Ramos (cell line): ENCODE data around the gene NRP2.

ENCODE experiments used
- in situ Hi-C: fragments of 300-500 bp; cut with MboI; formaldehyde crosslinking; loops from one replicate; pipeline ENCODE4 v1.14.3; 2022; ENCODE audit warnings: low sequenced_read_pairs; ENCODE audit not compliant: unreplicated experiment

NRP2 gene

DNA sequence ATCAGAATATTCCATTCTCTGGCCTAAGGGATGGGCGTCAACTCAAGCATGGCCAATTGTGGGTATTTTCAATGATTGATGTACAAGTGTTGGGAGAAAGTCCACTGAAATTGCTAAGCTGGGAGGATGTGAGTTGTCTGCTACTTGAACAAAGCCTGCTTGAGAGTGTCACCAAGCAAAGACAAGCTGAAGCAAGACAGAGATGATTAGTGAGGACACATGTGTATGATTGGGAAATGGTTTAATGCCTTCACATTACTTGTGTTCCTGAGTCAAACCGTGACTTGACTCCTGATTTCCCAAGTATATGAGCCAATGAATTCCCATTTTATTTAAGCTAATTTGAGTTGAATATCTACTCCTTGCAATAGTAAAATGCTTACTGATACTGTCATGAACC lies 23.7 kb upstream of the NRP2 start:
- in situ Hi-C loops: no loop called here

DNA sequence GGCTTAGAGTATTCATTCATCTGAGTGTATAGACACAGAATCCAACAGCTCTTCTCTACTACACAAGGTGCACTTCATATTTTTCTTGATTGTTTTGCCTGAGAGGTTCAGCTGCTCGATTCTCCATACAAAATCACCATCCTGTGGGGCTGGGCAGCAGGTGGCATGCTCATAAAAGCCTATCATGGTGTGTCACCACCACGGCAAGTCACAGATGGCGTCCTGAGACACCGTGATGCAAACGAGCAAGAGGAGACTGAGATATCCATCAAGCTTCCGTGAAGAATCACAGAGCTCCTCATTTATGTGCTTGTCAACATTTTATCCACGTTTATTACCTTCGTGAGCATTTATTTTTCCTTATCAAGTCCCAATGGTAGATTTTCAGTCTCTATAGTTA lies 22.4 kb upstream of the NRP2 start:
- in situ Hi-C loops: no loop called here

GRCh38 chr2:205660521-205661124 lies 21.7 kb upstream of the NRP2 start:
- in situ Hi-C loops: no loop called here

DNA sequence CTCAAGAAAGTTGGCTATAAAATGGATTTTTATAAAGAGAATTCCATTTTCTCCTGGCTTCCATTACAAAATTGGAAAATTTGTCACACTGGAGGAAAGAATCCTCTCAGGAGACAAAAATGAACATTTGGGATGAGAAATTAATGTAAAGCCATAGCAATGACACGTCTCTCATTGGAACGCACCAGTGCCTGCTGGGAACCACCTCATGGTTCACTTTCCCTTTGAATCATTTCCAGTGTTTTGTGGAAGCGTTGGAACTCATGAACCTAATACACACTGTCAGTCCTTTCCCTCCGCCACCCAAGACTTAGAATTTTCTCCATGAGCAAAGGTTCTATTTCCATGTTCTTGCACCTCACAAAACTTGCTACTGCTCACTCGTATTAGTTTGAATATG lies 21.0 kb upstream of the NRP2 start:
- in situ Hi-C loops: no loop called here

DNA sequence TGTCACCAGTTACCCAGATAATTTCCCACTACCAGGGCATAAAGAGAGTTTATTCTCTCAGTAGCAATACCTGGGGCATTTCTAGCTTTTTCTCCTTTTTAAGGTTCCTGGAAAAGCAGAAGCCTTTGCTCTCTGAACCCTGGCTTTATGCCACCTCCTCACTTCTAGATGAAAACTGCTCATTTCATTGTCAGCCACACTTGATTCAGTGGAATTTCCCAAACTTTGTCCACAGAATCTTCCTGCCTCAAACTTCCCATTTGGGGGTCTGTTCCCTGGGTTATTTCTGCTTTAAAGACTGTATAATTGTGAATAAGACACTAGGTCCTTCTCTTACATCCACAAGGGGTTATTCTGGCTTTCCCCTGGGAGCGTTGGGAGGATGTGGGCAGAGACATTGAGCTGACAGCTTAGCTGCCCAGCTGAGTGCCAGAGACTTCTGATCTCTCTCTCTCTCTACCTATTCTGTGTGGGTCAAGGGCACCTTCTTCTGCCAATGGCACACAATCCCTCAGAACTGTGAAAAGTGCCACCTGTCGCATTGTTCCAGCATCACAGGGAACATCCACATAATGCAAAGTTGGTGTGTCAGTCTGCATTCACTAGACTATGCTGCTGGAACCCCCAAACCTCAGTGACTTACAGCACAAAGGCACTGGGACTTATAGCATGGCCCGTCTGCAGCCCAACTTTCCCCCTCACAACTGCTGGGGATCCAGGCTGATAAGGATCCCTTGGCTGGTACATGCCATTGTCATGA lies 19.9 kb upstream of the NRP2 start:
- in situ Hi-C loops: no loop called here

GRCh38 chr2:205665791-205666190 lies 16.5 kb upstream of the NRP2 start:
- in situ Hi-C loops: no loop called here

- in situ Hi-C loops: no loop called here
These were observed 12.0 kb upstream of the NRP2 start for GRCh38 chr2:205670292-205670691.

- in situ Hi-C loops: no loop called here
These were observed 9.0 kb upstream of the NRP2 start for GRCh38 chr2:205673312-205673711.

DNA sequence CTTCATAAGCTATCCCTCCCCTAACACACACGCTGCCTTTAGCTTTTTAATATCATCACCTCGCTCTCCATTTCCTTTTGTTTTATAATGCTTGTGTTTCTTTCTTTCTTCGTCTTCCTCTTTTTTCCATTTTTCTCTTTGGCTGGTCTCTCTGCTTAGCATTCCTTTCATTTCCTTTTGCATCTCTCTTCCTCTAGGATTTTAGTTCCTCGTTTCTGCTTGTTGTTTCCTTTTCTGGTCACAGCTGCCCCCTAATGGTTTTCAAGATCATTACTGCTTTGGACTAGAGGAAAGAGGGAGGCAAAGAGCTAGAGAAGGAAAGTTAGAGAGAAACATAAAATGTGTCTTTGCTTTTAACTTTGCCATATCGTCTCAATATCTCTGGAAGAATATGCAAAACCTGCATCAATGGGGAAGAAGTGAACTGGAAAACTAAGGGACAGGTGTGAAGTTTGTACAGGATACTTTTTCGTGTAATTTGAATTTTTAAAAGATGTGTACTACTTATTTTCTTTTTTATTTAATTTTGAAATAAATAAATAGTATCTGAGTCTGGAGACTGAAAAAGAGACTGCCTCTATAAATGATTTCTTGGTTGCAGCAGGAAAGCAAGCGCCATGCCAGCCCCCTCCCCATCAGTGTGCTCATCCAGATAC lies 6.3 kb upstream of the NRP2 start:
- in situ Hi-C loops: no loop called here

DNA sequence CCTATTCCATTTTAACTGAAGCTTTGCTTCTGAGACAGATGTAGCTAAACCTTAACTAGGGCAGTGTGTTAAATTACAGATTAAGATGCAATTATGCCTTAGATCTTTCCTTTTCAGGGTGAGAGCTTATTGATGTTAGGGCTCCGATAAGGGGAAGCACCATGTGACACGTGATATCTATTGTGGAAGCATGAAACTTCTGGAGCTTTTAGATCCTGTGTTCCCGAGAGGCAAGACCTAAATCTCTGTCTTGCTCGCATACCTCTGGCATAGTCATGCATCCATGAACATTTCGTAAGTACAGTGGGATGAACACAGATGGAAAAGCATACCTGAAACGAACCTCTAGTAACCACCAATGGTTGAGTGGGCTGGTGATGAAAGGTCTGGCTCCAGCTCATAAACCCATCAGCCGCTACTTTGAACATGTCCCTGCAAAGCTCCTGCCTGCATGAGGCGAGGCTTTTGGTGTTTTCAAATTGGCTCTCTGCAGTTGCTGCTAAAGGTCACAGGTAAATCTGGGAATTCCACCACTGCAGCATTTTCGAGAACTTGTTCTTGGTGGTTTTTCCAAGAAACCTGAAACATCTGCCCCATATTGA lies 3.7 kb upstream of the NRP2 start:
- in situ Hi-C loops: no loop called here

GRCh38 chr2:205679410-205680009 lies 2.8 kb upstream of the NRP2 start:
- in situ Hi-C loops: no loop called here

DNA sequence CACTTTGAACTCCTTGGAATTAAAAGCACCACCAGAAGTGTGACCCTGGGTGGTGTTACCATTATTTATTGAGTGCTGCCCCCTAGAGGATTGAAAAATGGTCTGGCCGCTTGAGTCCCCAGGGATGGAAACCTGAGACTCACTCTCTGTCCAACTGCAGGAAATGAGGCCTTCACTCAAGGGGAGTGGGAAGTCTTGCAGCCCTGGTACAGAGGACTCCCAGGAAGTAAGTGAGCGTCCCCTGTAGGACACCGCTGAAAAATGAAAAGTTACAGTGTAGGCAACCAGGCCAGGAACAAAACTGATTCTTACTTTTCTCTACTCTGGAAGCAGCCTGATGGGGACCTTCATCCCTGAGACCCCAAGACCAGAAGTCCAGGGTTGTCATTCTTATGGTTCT lies 2.2 kb upstream of the NRP2 start:
- in situ Hi-C loops: no loop called here

DNA sequence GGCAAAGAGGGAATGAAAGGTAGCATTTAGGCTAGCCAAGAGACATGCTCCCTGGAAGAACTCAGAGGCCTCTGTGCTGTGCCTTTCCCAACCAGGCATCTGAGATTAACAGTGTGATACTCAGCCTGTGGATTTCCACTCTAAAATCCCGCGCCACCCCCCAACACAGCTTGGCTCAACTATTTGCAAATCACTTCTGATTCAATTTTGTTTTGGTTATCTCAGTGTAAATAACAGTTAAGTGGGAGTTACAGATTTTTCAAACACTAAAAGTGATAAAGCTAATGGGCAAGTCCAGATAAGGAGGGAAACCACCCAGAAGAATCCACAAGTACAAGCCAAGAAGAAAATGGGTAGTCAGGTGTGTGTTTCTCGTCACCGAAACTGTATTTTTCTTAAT lies 1.4 kb upstream of the NRP2 start:
- in situ Hi-C loops: no loop called here

- in situ Hi-C loops: no loop called here
These were observed 681 bp upstream of the NRP2 start for GRCh38 chr2:205681401-205682238.

- in situ Hi-C loops: no loop called here
These were observed 735 bp downstream of the NRP2 start for GRCh38 chr2:205682971-205683501.

- in situ Hi-C loops: no loop called here
These were observed 1.4 kb downstream of the NRP2 start for GRCh38 chr2:205683502-205684367.

DNA sequence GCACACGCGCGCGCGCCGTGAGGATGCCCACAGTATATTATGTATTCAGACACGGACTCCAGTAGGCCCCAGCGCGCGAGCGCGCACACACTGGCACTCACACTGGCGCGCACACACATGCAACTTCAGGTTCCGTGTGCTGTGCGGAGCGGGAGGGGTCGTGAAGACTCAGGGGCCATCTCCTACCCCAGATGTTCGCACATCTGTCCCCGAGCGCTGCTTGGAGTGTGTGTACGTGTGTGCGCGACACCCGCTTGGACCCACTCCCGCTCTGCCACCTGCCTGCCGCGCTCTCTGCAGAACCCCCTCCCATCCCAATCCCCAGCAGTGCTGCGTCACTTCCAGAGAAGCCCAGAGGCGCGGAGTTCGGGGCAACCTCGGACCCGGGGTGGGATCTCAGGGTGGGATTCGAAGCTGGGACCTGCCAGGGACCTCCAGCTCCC lies 2.6 kb downstream of the NRP2 start:
- in situ Hi-C loops: no loop called here

DNA sequence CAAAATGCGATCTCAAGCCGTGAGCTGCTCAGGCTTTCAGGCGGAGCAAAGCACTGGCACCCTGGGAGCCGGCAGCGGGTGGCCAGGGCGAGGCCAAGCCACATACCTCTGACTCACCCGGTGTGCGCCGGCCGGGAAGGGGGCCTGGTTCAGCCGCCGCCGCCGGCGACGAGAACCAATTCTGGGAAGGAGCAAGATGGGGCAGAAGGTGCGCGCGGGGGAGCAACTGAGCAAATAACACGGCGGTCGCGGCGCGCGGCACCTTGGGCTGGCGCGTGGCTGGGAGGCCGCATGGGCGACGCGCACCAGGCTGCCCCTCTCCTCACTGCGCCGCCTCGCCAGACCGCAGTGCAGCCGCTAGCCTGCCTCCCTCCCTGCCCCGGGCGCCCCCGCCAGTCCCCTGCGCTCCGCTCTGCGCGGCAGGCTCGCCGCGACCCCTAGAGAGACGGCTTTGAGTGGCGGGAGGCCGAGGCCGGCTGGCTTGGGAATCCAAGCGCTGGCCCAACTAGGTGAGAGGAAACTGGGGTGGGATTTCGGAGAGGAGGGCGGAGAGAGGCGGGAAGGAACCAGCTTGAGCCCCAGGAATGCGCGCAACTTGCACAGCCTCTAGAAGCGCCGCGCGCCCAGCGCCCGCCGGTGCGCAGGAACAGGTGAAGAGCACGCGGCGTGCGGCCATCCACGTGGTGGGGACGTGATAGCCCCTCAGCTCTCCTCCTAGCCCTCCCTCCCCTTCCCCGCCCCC lies 3.2 kb downstream of the NRP2 start:
- in situ Hi-C loops: no loop called here
